Renal cortex interstitium (tissue), 11 donors: ENCODE measurements around the gene PAX5. TPM values are rescaled to one million over a fixed set of nuclear protein-coding genes. Genes with fewer than 3 reads are reported as not detected.

ENCODE experiments used
- DNase-seq, 11 donors: peaks; one replicate each; pipeline ENCODE4 v3.0.0-alpha.2; 2013; ENCODE audit warnings: low read depth in 9 of 11, low spot score in 4 of 11; ENCODE audit errors: extremely low read depth in 1 of 11
- polyA plus RNA-seq, 3 donors: library from polyadenylated mRNA; unstranded; fragments of 120-200 nt; gene quantifications; one replicate each; pipeline ENCODE4 v1.2.1, GENCODE V29; 2013; ENCODE audit not compliant: insufficient read length in 3 of 3

Gene PAX5
- polyA plus RNA-seq, 3 donors = 0.09 to 0.22 (median 0.17) TPM

DNA sequence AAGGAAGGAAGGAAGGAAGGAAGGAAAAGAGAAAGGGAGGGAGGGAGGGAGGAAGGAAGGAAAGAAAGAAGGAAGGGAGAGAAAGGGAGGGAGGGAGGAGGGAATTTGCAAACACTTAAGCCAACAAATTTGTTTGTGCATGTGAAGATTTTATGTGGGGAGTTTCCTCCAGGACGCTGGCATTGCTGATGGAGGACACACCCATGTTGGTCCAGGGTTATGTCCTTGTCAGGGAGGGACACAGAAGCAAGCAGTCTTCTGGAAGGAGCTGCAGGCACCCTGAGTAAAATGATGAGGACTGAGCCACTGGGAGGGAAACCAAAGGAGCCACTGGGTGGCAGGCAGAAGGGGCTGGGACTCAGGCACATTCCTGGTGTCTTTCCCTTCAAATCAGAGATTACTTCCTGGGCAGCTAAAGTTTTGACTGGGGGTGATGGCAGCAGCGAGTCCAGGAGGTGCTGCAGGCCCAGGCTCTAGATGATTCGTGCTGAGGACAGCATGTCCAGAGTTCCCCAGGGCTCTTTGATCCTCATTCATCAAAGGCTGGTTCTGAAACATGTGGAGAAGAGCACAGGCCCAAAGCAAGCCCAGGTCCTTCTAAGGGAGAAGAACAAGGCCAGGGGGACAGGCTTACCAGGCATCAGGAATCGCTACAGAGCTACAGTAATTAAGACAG is 109.2 kb downstream of the PAX5 start:
- no peak for DNase-seq

DNA sequence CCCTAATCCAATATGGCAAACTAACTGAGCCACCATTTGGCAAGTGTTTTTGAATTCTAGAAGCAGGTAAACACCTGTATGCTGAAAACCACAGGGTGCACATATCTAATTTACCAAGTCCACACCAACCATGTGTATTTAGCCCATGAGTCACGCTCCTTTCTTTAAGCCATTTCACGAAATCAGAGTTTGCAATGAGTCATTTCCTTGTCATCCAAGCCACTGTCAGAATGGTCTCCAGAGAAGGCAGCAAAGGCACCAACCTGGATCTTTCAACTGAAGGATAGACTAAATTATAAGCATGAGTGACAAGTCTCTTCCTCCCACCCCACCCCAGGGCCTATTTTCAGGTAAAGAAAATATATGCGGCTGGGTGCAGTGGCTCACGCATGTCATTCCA is 110.0 kb downstream of the PAX5 start:
- DNase-seq = no peak

DNA sequence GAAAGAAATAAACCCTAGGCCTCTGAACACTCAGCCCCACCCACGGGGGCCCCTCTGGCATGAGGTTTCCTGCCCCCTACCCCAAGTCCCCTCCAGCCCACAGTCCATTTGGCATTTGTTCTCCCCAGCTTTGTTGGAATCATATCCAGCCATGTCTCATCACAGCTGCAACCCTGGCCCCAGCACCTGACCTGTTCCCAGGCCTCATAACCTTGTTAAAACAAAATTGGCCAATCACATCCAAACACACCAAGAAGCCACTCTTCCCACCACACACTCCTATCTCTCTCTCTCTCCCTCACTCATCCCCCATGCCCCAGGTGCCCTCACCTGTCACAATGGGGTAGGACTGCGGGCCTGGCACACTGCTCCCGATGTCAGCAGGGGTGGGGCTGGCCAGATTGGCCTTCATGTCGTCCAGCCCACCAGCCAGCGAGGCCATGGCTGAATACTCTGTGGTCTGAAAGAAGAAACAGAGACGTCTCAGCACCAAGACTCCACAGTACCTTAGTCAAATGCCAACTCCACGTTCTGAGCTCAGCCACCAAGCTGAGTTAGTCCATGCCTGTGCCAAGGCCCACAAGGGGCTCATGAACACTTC is 110.9 kb downstream of the PAX5 start:
- DNase-seq = no peak

DNA sequence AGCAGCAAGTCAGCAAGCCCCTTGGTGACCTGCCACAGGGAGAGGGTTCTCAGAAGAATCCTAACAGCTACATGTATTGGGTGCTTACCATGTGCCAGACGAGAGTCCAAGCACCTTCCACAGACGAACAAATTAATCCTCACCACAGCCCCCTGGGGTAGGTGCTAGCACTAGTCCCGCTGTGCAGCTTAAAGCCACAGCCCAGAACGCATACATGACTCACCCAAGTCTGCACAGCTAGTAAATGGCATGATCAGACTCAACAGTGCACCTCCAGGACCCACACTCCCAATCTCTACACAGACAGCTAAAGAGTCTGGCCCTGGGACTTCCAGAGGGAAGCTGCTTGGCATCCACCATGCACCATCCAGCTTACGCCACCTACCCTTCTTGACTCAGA is 111.5 kb downstream of the PAX5 start:
- no peak for DNase-seq

DNA sequence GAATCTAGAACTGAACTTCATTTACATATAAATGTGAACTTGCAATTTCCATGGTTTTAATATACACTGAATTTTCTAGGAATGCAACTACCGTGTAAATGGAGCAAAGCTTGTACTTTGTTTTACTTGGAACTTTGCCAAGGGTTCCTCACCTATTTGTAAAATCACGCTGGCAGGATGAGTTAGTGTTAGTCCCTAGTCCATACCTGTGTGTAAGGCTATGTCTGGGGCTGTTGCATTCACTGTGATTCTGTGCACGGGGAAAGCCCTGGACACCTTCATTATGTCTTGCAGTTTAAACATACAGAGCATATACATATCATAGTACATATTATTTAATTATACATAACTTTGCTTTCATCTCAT is 119.9 kb downstream of the PAX5 start:
- no peak for DNase-seq

DNA sequence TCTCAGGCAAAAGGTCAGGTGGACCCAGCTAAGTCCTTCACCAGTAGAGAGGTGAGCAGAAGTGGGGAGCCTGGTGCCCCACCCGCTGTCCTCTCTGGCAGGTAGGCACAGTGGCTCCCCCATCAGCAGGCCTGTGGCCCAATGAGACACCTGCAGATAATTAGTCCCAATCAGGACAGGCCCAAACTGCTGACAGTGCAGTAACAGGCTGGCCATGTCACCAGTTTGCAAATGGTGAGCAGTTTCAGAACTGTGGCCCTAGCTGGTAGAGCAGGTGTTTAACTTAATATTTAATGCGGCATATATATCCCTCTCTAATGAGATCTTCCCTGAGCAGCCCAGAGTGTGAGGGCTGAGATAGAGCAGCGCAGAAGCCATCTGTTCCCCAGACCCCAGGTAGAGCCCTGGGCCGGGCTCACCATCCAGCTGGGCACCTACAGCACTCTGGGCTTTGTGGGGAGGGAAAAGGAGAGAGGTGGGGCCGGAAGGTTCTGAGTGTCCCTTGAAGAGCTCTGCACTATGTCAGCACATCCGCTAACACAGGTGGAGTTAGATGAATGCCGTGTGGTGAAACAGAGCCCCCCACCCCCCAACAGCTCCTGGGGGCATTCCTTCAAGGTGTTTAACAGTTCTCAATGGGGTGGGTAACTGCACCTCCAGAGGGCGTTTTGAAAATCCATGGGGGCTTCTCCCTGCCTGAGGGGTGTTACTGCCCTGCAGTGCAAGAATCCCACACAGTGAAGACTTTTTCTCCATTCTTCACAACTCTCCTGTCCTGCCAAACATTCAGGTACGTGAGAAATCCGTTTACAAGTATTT is 120.5 kb downstream of the PAX5 start:
- DNase-seq = no peak

DNA sequence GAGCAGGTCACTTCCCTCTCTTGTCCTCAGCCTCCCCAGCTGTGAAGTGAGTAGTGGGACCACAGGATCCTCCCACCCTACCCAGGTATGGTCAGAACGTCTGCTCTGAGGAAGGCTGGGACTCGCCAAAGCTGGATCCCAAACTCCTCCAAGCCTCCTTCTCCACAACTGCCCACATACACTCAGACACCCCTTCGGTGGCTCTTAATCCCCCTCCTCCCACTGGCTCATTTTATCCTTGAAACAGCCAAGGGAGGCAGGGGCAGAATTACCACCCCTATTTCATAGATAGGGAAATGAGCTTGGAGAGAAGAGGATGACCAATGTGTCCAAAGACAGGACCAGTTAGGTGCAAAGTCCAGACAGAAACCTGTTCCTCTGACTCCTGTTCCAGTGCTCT is 121.4 kb downstream of the PAX5 start:
- DNase-seq = no peak

DNA sequence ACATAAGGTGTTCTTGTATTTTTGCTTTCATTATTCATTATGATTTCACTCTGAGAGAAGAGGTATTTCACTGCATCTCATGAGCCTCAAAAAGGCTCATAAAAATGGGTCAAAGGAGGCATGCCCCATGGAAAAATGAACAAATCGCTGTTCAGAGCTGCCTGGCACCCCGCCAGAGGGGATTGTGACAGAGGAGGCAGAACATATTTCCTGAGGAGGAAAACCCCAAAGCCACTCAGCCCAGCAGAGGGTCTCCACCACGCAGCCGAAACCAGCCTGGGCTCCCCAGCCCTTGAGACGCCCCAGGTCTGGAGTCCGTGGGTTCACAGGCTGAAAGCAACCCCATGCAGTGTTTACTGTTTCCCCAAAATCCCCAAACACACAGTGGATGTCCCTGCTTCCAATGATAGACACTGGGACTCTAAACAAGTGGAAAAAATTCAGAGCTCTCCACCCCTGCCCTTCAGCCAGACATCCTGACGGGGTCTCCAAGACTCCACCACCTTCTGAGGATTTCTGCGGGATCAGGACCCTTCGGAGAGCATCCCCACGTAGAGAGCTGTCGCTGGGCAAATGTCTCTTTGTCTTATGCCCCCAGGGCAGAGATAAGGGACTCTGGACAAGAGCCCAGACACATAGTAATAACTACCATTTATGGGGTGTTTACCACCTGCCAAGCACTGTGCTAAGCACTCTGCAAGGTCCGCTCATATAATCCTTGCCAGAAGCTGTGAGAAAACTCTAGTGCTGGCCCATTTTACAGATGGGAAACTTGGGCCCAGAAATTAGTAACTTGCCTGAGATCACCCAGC is 122.3 kb downstream of the PAX5 start:
- DNase-seq = no peak

DNA sequence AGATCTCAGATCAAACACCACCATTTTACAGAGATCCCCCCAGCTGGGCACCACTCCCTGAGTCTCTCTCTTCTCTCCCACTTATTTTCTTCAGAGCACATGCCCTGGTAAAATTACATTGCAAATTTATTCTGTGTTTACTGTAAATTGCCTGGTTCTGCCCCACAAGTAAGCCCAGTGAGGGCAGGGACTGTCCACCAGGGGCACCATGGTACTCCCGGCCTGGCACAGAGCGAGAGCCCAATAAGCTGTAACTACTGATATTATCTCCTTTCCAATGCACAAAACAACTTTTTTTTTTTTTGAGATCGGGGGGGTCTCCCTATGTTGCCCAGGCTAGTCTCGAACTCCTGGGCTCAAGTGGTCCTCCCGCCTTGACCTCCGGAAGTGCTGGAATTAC is 123.0 kb downstream of the PAX5 start:
- no peak for DNase-seq

DNA sequence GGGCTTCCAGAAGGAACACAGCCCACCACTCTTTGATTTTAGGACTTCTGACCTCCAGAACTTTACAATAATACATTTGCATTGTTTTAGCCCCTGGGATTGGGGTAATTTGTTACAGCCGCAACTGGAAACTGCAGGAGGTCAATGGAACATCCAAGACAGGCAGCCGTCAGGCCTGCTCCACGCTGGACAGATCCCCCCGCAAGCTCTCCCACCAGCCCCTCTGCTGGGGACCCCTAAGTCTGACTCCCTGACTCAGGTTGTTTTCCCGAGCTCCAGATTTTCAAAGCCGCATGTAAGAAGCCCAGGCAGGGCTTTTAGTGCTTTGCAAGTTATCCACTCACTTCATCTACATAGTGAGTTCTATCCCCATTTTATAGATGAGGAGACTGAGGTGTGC is 127.6 kb downstream of the PAX5 start:
- DNase-seq = no peak

DNA sequence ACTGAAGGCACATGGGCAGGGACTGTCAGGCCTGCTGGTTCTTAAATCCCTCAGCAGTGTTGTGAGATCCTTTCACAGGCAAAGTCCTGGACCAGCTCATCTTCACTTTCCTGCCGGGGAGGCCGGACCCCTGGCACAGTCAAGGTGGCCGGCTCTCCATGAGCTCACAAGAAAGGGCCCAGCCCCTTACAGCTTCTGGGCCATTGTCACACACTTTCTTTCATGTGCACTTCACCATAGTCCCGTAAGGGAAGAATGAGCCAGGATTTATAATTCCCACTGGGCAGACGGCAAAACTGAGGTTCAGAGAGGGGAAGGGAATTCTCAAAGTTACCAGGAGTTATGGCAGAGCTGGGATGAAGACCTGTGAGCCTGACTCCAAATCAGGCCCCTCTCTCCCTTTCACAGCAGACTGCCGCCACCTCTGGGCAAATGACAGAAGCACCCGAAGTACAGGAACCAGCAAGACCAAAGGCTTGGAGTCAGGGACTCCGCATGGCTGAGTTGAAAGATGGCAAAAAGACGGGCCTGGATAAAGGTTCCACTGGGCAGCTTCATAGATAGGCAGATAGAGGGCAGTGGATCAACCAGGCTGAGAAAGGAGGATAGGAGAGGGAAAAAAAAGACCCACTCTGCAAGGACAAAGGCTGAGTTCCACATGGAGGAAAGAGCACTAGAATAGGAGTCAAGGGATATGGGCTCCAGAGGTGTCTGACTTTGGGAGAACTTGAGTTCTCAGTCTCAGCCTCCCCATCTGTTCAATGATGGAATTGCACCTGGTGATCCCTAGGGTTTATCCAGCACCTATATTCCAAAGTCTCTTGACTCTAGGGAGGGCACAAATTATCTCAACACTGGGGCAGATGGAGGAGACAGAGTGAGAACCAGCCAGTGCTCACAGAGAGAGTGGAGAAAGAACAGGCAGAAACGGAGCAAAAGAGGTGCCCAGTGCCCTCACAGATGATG is 128.7 kb downstream of the PAX5 start:
- DNase-seq = no peak

DNA sequence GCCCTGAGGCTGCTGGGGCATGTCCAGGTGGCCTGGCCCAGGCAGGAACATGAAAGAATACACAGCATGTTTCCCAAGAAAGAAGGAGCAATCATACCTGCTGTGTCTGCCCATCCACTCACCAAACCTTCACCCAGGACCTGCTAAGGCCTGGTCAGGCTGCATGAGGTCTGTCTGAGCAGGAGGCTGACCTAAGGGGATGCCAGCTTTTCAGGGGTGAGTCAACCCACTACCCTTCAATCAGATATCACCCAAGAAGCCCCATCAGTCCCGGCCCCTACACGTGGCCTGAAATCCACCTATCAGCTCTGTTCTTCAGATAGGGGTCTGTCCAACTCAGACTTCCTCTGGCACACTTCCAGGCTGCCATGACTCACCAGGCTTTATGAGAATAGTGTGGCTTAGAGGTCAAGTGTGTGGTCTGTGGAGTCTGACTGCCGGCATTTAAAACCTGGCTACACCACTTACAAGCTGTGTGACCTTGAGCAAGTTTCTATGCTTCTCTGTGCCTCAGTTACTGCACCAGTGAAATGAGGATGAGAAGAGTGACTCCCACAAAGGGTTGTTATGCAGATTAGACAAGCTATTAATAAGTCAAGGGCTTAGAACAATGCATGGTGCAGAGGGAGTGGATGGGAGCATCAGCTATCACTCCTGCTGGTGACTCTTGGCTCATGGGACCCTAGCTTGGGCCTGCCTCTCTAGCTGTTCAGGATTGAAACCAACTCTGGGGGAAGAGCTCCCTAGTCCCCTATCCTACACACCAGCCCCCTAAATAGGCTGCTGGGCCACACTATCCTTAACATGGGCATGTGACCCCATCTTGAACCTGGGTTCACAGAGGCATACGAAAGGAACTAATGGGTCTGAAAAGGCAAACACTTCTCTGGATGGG is 130.3 kb downstream of the PAX5 start:
- no peak for DNase-seq

DNA sequence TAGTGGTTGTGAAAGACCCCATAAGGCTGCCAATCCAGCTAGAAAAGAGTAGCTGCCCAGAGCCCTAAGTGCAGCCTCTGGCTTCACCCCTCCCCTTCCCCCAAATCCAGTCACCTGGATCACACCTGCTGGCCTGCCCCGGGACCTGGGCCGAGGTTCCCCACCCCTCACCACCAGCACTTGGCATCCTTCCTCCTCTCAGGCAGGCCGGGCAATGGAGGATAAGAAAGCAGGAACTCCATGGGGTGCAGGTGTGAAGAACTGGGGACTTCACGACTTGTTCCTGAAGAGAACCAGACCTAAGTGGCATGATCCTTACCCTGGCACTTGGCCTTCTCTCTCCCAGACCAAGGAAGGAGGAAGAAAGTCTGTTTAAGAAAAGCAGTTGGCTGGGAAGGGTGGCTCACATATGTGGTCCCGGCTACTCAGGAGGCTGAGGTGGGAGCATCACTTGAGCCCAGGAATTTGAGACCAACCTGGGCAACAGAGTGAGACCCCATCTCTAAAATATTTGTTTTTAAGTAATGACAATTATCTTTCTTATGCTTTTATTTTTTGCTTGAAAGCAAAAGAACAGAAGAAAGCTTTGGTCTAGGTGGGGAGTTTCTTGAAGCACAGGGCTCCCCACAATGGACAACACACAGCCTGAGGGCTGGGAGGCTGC is 131.1 kb downstream of the PAX5 start:
- DNase-seq = no peak

DNA sequence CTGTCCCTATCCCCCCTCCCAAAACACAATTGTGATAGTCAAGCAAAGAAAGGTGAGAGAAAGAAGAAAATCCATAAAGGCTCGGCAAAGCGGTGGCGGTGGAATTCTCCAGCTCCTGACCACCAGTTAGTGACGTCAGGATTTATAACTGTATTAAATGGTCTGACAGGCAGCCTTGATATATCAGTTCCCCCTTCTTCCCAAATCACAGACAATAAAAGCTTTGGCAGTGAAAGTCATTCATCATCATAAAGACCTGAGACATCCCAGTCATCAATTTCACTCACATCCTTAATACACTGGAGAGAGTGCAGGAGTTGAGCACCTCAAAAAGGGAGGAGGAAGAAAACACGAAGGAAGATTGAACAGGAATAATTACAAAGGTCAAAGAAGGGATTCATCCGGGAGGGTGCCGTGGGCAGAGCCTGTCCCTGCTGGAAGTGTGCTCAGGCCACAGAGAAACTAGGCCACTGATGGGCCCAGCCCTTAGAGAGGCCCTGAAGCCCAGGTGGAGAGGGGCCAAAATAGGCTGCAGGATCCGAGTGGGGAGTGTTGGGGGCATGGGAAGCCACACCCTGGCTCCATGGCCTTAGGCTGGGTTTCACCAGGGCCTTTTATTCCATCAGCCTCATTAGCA is 131.9 kb downstream of the PAX5 start:
- DNase-seq = peak in 1 of 11 donors; percentile 36

DNA sequence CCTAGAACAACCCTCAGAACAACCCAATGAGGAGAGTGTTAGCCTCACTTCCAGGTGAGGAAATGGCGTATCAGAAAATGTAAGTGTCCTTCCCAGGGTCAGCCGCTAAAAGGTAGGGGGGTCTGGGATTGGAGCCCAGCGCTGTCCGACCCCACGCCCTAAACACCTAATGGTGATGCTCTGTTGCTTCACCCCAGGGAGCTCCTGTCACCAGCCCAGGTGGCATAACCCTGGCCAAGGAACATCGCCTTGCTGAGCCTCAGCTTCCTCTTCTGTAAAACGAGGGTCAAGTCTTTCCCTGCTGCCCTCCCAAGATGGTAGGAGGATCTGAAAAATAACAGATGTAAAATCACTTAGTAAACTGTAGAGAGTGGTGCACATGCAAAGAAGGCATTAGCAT is 132.5 kb downstream of the PAX5 start:
- DNase-seq = no peak

DNA sequence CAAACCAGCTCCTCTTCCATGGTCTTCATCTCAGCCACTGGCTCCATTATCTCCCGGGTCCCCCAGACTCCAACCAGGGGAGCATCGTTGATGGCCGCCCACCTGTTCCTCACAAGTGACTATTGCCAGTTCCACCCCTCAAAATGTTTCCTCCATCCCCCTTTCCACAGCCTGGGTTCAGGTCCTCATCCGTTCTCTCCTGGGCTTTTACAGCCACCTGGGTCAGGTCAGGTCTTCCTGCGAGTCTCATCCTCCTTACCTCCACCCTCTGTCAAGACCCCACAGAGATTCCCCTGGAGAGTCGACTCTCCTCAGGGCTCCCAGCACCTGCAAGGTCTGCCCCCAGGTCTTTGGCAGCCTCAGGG is 133.2 kb downstream of the PAX5 start:
- DNase-seq = no peak
